ENCODE results near the gene GALK1.

GRCh38 chr17:75808905-75809621 lies 44.1 kb upstream of the GALK1 start:
- TF ChIP-seq EZH2phosphoT487 (IDR thresholded peaks at IDR 0.05; ENCODE audit: low read depth) (no peak), CTCF (IDR thresholded peaks at IDR 0.05; ENCODE audit: low read depth, low read length) (no peak)

All from OCI-LY3 (cell line).